Keratinocyte (primary cell): ENCODE measurements around the gene AFM. TPM values are rescaled to one million over a fixed set of nuclear protein-coding genes. Genes with fewer than 3 reads are reported as not detected.

ENCODE experiments used
- DNase-seq: peaks from one replicate; pipeline ENCODE4 v3.0.0-alpha.2; 2011; ENCODE audit warnings: low read depth, missing footprints, low spot score
- FAIRE-seq: peaks from 2 replicates; lab custom pipeline; 2011; peaks lifted over from hg19 to GRCh38; lab: Jason Lieb, UNC
- H2AFZ ChIP-seq: 2 replicates; pipeline ENCODE4 v1.6.0; 2012; ENCODE audit warnings: low read length, control low read depth, inconsistent platforms; ENCODE audit not compliant: control insufficient read depth
- H3K27ac ChIP-seq: 2 replicates; pipeline ENCODE4 v1.5.1; 2011; ENCODE audit warnings: low read length; ENCODE audit not compliant: control insufficient read depth, insufficient read depth
- H3K27me3 ChIP-seq: 3 replicates; pipeline ENCODE4 v1.6.0; 2011; ENCODE audit warnings: low read length; ENCODE audit not compliant: control insufficient read depth, insufficient read depth; ENCODE audit errors: extremely low read depth
- H3K36me3 ChIP-seq, 2 experiments: 2 replicates in 1 of 2; 3 replicates in 1 of 2; pipeline ENCODE4 v1.5.1; 2011; ENCODE audit warnings: low read length in 2 of 2, mild to moderate bottlenecking in 1 of 2; ENCODE audit not compliant: control insufficient read depth in 2 of 2, insufficient read depth in 2 of 2; ENCODE audit errors: extremely low read depth in 1 of 2
- H3K4me1 ChIP-seq: 3 replicates; pipeline ENCODE4 v1.5.1; 2011; ENCODE audit warnings: low read length; ENCODE audit not compliant: control insufficient read depth, insufficient read depth; ENCODE audit errors: extremely low read depth
- H3K4me2 ChIP-seq: 3 replicates; pipeline ENCODE4 v1.6.0; 2011; ENCODE audit warnings: low read depth, low read length; ENCODE audit not compliant: control insufficient read depth, insufficient read depth; ENCODE audit errors: extremely low read depth
- H3K4me3 ChIP-seq, 3 experiments: fragments of 200-600 bp in 1 of 3; sonication (generic) in 1 of 3; 2 replicates in 2 of 3; 3 replicates in 1 of 3; pipeline ENCODE4 v1.5.1; 2011 to 2016; ENCODE audit warnings: low read length in 3 of 3, mild to moderate bottlenecking in 3 of 3, control low read depth in 2 of 3, inconsistent platforms in 1 of 3, low read depth in 1 of 3, mixed read lengths in 1 of 3, mixed run types in 1 of 3, moderate library complexity in 1 of 3; ENCODE audit not compliant: control insufficient read depth in 2 of 3, insufficient read depth in 2 of 3; ENCODE audit errors: extremely low read depth in 1 of 3
- H3K79me2 ChIP-seq: 2 replicates; pipeline ENCODE4 v1.6.0; 2012; ENCODE audit warnings: low read length; ENCODE audit not compliant: control insufficient read depth, insufficient read depth
- H3K9ac ChIP-seq: 3 replicates; pipeline ENCODE4 v1.6.0; 2011; ENCODE audit warnings: low read length; ENCODE audit not compliant: control insufficient read depth, insufficient read depth; ENCODE audit errors: extremely low read depth
- H3K9me1 ChIP-seq: 3 replicates; pipeline ENCODE4 v1.6.0; 2011; ENCODE audit warnings: low read length; ENCODE audit not compliant: control insufficient read depth, insufficient read depth; ENCODE audit errors: extremely low read depth
- H3K9me3 ChIP-seq: 2 replicates; pipeline ENCODE4 v1.5.1; 2012; ENCODE audit warnings: low read depth, low read length; ENCODE audit not compliant: control insufficient read depth
- H4K20me1 ChIP-seq: 3 replicates; pipeline ENCODE4 v1.6.0; 2011; ENCODE audit warnings: low read length; ENCODE audit not compliant: control insufficient read depth, insufficient read depth; ENCODE audit errors: extremely low read depth
- EZH2 ChIP-seq: IDR thresholded peaks from one replicate; pipeline ENCODE4 v1.6.1; 2012; ENCODE audit warnings: inconsistent platforms, mild to moderate bottlenecking, low read length, moderate library complexity
- dilution Hi-C: fragments of 300-500 bp; cut with MboI; formaldehyde crosslinking; loops from one replicate; pipeline ENCODE4 v1.7.0; 2020; ENCODE audit warnings: low sequenced_read_pairs; ENCODE audit not compliant: extremely low pct_ligation_motif_present
- polyA plus RNA-seq, 5 experiments: library from polyadenylated mRNA; depleted of rRNA in 3 of 5; stranded (reverse) in 3 of 5; stranded (forward) in 1 of 5; unstranded in 1 of 5; fragments of >200 nt; gene quantifications; 1 replicate in 1 of 5; 2 replicates in 3 of 5; 3 replicates in 1 of 5; pipeline versions ENCODE4 v1.2.1 to v1.2.3, GENCODE V29; 2011 to 2012; ENCODE audit warnings: missing spikeins in 2 of 5, low read depth in 1 of 5, low replicate concordance in 1 of 5
- TF ChIP-seq, protein P1 (sequence below), 3 experiments: IDR thresholded peaks in 1 of 3; conservative IDR thresholded peaks in 1 of 3; optimal IDR thresholded peaks in 1 of 3; 2 replicates in 2 of 3; 3 replicates in 1 of 3; pipeline versions ENCODE3 to v1.5.1; 2011; ENCODE audit warnings: low read length in 3 of 3, mild to moderate bottlenecking in 3 of 3, moderate library complexity in 2 of 3, control low read depth in 1 of 3, inconsistent platforms in 1 of 3; ENCODE audit not compliant: insufficient read depth in 2 of 3; ENCODE audit errors: extremely low read depth in 1 of 3

Gene AFM
- polyA plus RNA-seq, 1 donor (not counting 4 experiments of a cell fraction or from before 2014, with no cell fraction given): not detected

DNA sequence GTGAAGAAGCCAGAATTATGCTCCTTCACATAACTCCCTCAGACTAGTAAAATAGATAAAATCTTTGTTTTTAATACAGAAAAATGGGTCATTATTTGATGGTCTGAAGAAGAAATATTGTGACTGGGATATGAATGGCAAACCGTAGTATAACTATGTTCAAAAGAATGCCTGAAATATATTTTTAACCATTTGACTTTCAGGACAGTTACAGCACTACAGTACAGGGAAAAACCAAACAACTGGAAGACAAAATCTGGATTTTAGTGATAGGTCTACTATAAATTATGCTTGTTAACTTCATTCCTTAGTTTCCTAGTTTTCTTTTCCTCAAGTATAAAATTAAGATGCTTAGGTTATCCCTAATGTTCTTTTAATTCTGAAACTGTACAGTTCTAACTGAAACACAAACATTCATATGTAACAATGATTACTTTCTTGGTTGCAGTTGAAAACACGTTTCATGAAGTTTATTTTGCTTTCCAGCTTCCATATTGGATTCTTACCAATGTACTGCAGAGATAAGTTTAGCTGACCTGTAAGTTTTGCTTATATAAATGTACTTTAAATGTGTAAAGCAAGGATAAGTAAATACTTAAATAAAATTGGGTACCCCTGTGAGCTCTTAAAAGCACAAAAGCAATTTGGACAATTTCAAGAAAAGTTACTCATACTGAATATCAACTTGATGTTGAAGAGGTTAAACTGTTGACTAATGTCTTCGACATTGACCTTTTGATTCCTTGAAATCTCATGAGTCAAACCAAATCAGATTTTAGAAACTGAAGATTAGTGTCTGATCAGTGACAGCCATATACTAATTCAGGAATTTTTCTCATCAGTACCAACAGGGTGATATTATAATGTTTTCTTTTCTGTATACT, 44.6 kb upstream of the AFM start:
- DNase-seq: no peak
- FAIRE-seq: no peak
- Histone ChIP-seq H3K27me3 (no peaks in the 10 kb centered on the region), H3K4me3 (no peak overlapping the region), H3K9ac (no peak overlapping the region), H3K79me2 (no peaks in the 10 kb centered on the region), H3K36me3 (no peaks in the 10 kb centered on the region), H4K20me1 (no peaks in the 10 kb centered on the region), H3K9me3 (no peaks in the 10 kb centered on the region), H3K9me1 (no peaks in the 10 kb centered on the region), H3K27ac (no peak overlapping the region), H3K4me2 (no peak overlapping the region), H2AFZ (no peak overlapping the region), H3K4me1 (no peaks in the 10 kb centered on the region)
- TF ChIP-seq, protein P1, sequence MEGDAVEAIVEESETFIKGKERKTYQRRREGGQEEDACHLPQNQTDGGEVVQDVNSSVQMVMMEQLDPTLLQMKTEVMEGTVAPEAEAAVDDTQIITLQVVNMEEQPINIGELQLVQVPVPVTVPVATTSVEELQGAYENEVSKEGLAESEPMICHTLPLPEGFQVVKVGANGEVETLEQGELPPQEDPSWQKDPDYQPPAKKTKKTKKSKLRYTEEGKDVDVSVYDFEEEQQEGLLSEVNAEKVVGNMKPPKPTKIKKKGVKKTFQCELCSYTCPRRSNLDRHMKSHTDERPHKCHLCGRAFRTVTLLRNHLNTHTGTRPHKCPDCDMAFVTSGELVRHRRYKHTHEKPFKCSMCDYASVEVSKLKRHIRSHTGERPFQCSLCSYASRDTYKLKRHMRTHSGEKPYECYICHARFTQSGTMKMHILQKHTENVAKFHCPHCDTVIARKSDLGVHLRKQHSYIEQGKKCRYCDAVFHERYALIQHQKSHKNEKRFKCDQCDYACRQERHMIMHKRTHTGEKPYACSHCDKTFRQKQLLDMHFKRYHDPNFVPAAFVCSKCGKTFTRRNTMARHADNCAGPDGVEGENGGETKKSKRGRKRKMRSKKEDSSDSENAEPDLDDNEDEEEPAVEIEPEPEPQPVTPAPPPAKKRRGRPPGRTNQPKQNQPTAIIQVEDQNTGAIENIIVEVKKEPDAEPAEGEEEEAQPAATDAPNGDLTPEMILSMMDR (optimal IDR thresholded peaks at IDR 0.05 in 1 of 3, IDR thresholded peaks at IDR 0.05 in 1 of 3, conservative IDR thresholded peaks at IDR 0.05 in 1 of 3; ENCODE audit: extremely low read depth in 1 of 3, insufficient read depth in 2 of 3, low read length in 3 of 3): no peak
- no peak for TF ChIP-seq EZH2
- dilution Hi-C loops: no loop called here

DNA sequence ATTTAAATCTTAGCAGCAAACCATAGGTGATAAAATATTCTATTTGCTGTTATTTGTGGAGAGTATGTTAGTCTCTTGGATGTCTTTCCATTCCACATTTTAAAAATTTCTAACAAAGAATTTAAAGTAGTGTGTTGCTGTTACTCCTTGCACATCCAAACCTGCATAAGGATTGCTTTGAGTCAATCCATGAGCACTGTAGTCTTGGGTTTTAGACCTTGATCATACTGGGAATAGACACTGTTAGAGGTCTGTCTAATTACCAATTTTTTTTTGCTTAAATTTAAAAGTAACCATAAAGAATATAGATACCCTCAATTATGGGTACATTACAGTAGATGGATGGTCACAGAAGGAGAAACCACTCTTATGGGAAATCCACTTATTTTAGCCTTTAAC, 44.0 kb upstream of the AFM start:
- Histone ChIP-seq H3K4me2 (no peak overlapping the region), H3K9ac (no peak overlapping the region), H3K27ac (no peak overlapping the region), H3K9me1 (no peaks in the 10 kb centered on the region), H3K27me3 (no peaks in the 10 kb centered on the region), H3K4me1 (no peaks in the 10 kb centered on the region), H3K79me2 (no peaks in the 10 kb centered on the region), H3K36me3 (no peaks in the 10 kb centered on the region), H3K4me3 (no peak overlapping the region), H3K9me3 (no peaks in the 10 kb centered on the region), H4K20me1 (no peaks in the 10 kb centered on the region), H2AFZ (no peak overlapping the region)
- no peak for DNase-seq
- no peak for FAIRE-seq
- TF ChIP-seq, protein P1 (optimal IDR thresholded peaks at IDR 0.05 in 1 of 3, IDR thresholded peaks at IDR 0.05 in 1 of 3, conservative IDR thresholded peaks at IDR 0.05 in 1 of 3; ENCODE audit: extremely low read depth in 1 of 3, insufficient read depth in 2 of 3, low read length in 3 of 3): no peak
- no peak for TF ChIP-seq EZH2
- dilution Hi-C loops: no loop called here
